Cardiac muscle cell (in vitro differentiated cells and primary cell): Measurements from ENCODE around the gene SPHK1. TPM values are rescaled to one million over a fixed set of nuclear protein-coding genes. Genes with fewer than 3 reads are reported as not detected.

Source experiments
- DNase-seq, 2 donors: peaks; one replicate each; pipeline versions ENCODE4 v3.0.0 to v3.0.0-alpha.2; 2010 to 2017; ENCODE audit warnings: low read depth in 1 of 2, low spot score in 1 of 2
- H3K27ac ChIP-seq: fragments of 200-600 bp; sonication (generic); 2 replicates; pipeline ENCODE4 v1.5.1; 2016
- H3K27me3 ChIP-seq: fragments of 200-600 bp; sonication (generic); 2 replicates; pipeline ENCODE4 v1.6.0; 2016; ENCODE audit warnings: control low read depth
- H3K36me3 ChIP-seq: fragments of 200-600 bp; sonication (generic); 2 replicates; pipeline ENCODE4 v1.5.1; 2016; ENCODE audit warnings: control low read depth
- H3K4me1 ChIP-seq: fragments of 200-600 bp; sonication (generic); 2 replicates; pipeline ENCODE4 v1.8.1; 2017; ENCODE audit warnings: low read depth, mild to moderate bottlenecking, mixed run types
- H3K4me3 ChIP-seq: fragments of 200-600 bp; sonication (generic); 2 replicates; pipeline ENCODE4 v1.5.1; 2016; ENCODE audit warnings: mild to moderate bottlenecking
- H3K9me3 ChIP-seq: fragments of 200-600 bp; sonication (generic); 2 replicates; pipeline ENCODE4 v1.5.1; 2017; ENCODE audit warnings: low read depth, mild to moderate bottlenecking, control low read depth
- polyA plus RNA-seq: library from polyadenylated mRNA; unstranded; fragments of >200 nt; fragmentation: Nextera tagmentation; extraction: Ambion mirVana; gene quantifications from 2 replicates; pipeline ENCODE4 v1.2.1, GENCODE V29; 2016
- total RNA-seq: library from RNA; depleted of rRNA; stranded (reverse); fragments of >200 nt; gene quantifications from 2 replicates; pipeline ENCODE4 v1.2.3, GENCODE V29; 2016
- TF ChIP-seq, protein P1 (sequence below): IDR thresholded peaks from 2 replicates; pipeline ENCODE4 v1.5.1; 2012; ENCODE audit warnings: low read depth, mild to moderate bottlenecking, low read length

SPHK1 gene, protein sequence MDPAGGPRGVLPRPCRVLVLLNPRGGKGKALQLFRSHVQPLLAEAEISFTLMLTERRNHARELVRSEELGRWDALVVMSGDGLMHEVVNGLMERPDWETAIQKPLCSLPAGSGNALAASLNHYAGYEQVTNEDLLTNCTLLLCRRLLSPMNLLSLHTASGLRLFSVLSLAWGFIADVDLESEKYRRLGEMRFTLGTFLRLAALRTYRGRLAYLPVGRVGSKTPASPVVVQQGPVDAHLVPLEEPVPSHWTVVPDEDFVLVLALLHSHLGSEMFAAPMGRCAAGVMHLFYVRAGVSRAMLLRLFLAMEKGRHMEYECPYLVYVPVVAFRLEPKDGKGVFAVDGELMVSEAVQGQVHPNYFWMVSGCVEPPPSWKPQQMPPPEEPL
- total RNA-seq: 19.4 and 24.3 TPM in 2 replicates
- polyA plus RNA-seq: 14.3 and 18.7 TPM in 2 replicates

DNA sequence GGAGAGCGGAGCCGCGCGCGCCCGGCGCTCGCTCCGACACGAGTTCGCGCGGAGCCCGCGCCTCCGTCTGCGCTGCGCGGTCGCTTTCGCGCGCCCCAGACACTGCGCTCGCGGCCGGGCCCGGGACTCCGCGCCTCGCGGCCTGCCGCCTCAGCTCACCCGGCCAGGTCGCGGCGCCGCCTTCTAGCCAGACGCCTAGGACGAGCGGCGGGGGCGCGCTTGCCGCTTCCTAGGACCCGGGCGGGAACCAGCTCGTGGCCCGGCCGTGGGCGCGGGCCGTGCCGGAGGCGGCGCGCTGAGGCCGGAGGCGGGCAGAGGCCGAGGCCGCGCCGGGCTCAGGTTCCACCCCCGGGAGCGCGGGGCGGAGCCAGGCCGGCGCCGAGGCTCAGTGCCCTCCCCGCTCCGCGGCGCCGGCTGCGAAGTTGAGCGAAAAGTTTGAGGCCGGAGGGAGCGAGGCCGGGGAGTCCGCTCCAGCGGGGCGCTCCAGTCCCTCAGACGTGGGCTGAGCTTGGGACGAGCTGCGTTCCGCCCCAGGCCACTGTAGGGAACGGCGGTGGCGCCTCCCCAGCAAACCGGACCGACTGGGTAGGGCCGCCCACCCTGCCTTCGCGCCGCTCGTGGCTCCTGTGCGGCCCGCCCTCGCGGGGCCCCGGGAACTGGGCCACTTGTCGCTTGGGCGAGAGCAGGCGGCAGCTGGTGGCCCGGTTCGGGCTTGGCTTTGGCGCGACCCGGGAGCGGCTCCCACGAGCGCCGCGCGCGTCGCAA is at the start of gene SPHK1:
Gene SPHK1, plus strand, starts transcription at position 388 of the 765 bp plus-strand sequence. CDS start 1,036 bp downstream, outside the sequence.
- Histone ChIP-seq H3K27me3 (peaks cover 13% of the 10 kb centered on the region), H3K27ac (peak within 1 kb of the TSS; percentile 54), H3K9me3 (no peaks in the 10 kb centered on the region), H3K36me3 (no peaks in the 10 kb centered on the region), H3K4me1 (peaks cover 3% of the 10 kb centered on the region), H3K4me3 (peak within 1 kb of the TSS; percentile 39)
- TF ChIP-seq, protein P1, sequence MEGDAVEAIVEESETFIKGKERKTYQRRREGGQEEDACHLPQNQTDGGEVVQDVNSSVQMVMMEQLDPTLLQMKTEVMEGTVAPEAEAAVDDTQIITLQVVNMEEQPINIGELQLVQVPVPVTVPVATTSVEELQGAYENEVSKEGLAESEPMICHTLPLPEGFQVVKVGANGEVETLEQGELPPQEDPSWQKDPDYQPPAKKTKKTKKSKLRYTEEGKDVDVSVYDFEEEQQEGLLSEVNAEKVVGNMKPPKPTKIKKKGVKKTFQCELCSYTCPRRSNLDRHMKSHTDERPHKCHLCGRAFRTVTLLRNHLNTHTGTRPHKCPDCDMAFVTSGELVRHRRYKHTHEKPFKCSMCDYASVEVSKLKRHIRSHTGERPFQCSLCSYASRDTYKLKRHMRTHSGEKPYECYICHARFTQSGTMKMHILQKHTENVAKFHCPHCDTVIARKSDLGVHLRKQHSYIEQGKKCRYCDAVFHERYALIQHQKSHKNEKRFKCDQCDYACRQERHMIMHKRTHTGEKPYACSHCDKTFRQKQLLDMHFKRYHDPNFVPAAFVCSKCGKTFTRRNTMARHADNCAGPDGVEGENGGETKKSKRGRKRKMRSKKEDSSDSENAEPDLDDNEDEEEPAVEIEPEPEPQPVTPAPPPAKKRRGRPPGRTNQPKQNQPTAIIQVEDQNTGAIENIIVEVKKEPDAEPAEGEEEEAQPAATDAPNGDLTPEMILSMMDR: no peak
- DNase-seq: peak; percentile 87 to 93

DNA sequence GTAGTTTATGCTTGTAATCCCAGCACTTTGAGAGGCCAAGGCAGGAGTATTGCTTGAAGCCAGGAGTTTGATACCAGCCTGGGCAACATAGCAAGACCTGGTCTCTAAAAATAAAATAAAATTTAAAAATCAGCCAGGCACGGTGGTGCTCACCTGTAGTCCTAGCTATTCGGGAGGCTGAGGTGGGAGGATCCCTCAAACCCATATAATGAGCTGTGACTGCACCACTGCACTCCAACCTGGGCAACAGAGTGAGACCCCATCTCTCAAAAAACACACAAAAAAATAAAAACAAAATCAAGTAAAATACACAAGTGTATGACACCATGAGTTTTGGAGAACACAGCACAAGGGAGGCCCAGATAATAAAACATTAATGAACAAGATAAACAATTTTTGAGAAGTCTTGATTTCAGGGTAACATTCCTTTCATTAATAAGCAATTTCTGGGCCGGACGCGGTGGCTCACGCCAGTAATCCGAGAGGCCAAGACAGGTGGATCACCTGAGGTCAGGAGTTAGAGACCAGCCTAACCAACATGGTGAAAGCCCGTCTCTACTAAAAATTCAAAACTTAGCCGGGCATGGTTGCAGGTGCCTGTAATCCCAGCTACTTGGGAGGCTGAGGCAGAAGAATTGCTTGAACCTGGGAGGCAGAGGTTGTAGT is 48.6 kb upstream of the SPHK1 start:
- Histone ChIP-seq H3K4me3 (no peak overlapping the region), H3K9me3 (no peaks in the 10 kb centered on the region), H3K27me3 (no peaks in the 10 kb centered on the region), H3K27ac (no peak overlapping the region), H3K36me3 (no peaks in the 10 kb centered on the region), H3K4me1 (no peaks in the 10 kb centered on the region)
- TF ChIP-seq, protein P1: no peak
- no peak for DNase-seq

DNA sequence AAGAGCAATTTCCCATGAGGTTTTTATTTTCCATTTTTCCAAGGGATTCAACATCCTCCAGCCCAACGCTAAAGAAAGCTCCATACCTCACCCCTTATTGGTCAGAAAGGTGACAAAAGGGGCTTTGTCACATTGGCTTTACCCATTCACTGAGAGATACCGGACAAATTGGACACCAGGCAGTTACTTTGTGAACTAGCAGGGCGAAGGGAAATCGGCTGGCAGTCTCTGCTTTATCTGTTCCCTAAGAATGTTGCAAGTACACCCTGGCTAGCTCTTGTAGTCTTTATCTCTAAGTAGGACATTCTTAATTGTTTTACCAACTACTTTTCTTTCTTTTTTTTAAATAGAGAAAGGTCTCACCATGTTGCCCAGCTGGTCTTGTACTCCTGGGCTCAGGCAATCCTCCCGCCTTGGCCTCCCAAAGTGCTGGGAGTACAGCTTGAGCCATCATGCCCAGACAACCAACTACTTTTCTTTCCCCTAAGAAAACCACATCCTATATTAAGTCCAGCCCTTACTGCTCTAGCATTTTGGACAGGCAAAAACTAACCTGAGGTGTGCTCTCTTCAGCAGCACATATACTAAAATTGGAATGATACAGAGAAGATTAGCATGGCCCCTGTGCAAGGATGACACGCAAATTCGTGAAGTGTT is 47.5 kb upstream of the SPHK1 start:
- Histone ChIP-seq H3K27ac (peak overlapping the region; percentile 63), H3K4me1 (no peaks in the 10 kb centered on the region), H3K4me3 (no peak overlapping the region), H3K36me3 (no peaks in the 10 kb centered on the region), H3K9me3 (no peaks in the 10 kb centered on the region), H3K27me3 (no peaks in the 10 kb centered on the region)
- no peak for DNase-seq
- TF ChIP-seq, protein P1: no peak

DNA sequence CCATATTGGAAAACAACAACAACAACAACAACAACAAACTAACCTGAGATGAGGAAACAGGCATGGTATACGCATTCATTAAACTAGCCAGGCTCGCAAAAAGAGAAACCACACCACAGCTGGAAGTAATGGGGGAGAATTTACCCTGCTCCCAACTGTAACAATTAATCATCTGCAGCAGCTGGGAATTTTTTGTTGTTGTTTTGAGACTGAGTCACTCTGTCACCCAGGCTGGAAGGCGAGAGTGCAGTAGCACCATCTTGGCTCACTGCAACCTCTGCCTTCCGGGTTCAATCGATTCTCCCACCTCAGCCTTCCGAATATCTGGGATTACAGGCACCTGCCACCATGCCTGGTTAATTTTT is 47.0 kb upstream of the SPHK1 start:
- no peak for DNase-seq
- Histone ChIP-seq H3K4me3 (no peak overlapping the region), H3K27ac (peak overlapping the region; percentile 63), H3K27me3 (no peaks in the 10 kb centered on the region), H3K4me1 (no peaks in the 10 kb centered on the region), H3K9me3 (no peaks in the 10 kb centered on the region), H3K36me3 (no peaks in the 10 kb centered on the region)
- TF ChIP-seq, protein P1: no peak

DNA sequence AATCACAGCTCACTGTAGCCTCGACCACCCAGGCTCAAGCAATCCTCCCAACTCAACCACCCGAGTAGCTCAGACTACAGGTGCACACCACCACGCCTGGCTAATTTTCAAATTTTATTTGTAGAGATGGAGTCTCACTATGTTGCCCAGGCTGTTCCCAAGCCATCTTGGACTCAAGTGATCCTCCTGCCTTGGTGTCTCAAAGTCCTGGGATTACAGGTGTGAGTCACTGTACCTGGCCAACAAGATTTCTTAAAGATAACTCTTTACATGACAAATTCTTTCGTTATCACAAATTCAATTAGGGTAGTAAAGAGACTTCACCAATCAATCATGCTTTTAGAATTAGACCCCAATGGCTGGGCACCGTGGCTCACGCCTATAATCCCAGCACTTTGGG is 43.1 kb upstream of the SPHK1 start:
- no peak overlapping the region for H3K27ac ChIP-seq
- no peak overlapping the region for H3K4me3 ChIP-seq
- H3K9me3 ChIP-seq: no peaks in the 10 kb centered on the region
- H3K27me3 ChIP-seq: no peaks in the 10 kb centered on the region
- peaks cover 12% of the 10 kb centered on the region for H3K36me3 ChIP-seq
- no peak for DNase-seq
- TF ChIP-seq, protein P1: no peak
- no peaks in the 10 kb centered on the region for H3K4me1 ChIP-seq
